GM06990 (cell line): Measurements from ENCODE around the gene ENOX1.

Source experiments
- DNase-seq: peaks from one replicate; pipeline ENCODE4 v3.0.0-alpha.2; 2011; ENCODE audit not compliant: insufficient read length; ENCODE audit errors: extremely low read depth
- H3K27me3 ChIP-seq: replicated peaks from 2 replicates; pipeline ENCODE4 v1.6.0; 2011; ENCODE audit warnings: low read length; ENCODE audit not compliant: control insufficient read depth, insufficient read depth
- H3K36me3 ChIP-seq: 2 replicates; pipeline ENCODE4 v1.5.1; 2011; ENCODE audit warnings: low read length; ENCODE audit not compliant: control insufficient read depth, insufficient read depth
- H3K4me3 ChIP-seq: replicated peaks from 2 replicates; pipeline ENCODE4 v1.5.1; 2011; ENCODE audit warnings: low read depth, mild to moderate bottlenecking, control low read depth, low read length
- TF ChIP-seq, protein P1 (sequence below): IDR thresholded peaks from 2 replicates; pipeline ENCODE4 v1.5.1; 2011; ENCODE audit warnings: low read length, control low read depth, mild to moderate bottlenecking, inconsistent platforms; ENCODE audit not compliant: insufficient read depth, poor library complexity, severe bottlenecking

Gene ENOX1

DNA sequence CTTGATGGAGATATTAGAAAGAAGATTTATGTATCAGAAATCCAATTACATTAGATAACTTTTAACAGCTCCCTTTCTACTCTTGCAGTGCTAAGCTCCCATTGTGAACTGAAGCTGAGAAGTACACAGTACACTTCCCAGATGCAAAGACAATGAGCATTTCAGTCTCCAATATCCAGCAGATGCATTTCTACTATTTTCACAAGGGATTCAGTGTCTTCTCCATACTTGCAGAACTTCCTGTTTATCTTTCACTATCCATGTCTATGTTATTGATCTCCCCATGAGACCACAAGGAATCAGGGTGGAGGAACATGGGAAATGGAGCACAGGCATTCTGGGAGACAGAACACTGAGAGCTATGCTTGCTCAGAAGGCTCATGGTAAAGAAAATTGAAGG lies 207.5 kb downstream of the ENOX1 start:
- no peak for DNase-seq
- Histone ChIP-seq H3K36me3 (no peaks in the 10 kb centered on the region), H3K27me3 (no peaks in the 10 kb centered on the region), H3K4me3 (no peak overlapping the region)
- TF ChIP-seq, protein P1, sequence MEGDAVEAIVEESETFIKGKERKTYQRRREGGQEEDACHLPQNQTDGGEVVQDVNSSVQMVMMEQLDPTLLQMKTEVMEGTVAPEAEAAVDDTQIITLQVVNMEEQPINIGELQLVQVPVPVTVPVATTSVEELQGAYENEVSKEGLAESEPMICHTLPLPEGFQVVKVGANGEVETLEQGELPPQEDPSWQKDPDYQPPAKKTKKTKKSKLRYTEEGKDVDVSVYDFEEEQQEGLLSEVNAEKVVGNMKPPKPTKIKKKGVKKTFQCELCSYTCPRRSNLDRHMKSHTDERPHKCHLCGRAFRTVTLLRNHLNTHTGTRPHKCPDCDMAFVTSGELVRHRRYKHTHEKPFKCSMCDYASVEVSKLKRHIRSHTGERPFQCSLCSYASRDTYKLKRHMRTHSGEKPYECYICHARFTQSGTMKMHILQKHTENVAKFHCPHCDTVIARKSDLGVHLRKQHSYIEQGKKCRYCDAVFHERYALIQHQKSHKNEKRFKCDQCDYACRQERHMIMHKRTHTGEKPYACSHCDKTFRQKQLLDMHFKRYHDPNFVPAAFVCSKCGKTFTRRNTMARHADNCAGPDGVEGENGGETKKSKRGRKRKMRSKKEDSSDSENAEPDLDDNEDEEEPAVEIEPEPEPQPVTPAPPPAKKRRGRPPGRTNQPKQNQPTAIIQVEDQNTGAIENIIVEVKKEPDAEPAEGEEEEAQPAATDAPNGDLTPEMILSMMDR: no peak

DNA sequence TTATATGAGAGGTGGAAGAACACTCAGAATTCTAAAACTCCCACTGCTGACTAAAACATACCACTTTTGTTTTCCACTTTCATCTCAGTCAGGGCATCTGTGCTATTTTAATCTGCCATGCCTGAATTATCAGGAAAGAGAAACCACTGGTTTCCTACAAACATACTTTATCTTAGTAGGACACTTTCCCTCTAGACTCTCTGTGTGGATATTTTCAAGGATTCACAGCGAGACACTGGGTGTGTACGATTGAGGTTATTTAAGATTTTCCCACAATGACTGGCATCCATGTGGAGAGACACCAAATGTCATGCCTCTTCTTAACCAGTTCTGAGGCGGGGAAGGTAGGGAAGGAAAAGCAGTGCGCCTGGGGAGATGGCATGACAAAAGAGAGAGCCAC lies 212.2 kb downstream of the ENOX1 start:
- Histone ChIP-seq H3K36me3 (no peaks in the 10 kb centered on the region), H3K4me3 (no peak overlapping the region), H3K27me3 (no peaks in the 10 kb centered on the region)
- TF ChIP-seq, protein P1: no peak
- no peak for DNase-seq

DNA sequence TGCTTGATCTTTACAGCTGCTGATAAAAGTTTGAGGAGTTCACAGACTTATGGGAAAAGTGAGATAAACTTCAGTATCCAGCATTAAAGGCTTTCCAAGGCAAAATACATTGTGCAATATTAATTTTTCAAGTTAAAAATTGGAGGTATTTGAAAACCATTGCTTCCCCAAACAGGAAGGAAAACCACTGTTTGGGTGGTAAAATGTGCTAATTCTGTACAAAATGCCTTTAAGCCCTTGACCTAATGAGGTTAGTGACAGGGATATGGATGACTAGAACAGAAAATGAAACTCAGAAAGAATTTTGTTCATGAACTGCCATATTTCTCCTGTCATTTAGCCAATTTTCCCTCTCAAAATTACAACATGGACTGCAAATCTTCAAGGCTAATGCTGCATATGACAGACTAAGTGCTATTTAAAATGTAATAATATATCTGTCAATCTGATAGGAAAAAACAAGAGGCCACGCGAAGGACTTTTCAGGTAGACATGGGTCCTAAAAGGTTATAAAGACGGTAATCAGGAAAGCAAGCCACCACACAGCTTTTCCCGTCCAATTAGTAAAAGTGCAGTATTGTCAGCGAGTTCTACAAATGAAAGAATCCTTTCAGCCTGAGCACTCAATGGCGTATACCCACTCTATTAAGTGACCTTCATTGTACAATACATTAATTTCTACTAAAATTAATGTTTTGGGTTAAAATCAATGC lies 212.8 kb downstream of the ENOX1 start:
- no peak for DNase-seq
- Histone ChIP-seq H3K36me3 (no peaks in the 10 kb centered on the region), H3K27me3 (no peaks in the 10 kb centered on the region), H3K4me3 (no peak overlapping the region)
- TF ChIP-seq, protein P1: no peak

DNA sequence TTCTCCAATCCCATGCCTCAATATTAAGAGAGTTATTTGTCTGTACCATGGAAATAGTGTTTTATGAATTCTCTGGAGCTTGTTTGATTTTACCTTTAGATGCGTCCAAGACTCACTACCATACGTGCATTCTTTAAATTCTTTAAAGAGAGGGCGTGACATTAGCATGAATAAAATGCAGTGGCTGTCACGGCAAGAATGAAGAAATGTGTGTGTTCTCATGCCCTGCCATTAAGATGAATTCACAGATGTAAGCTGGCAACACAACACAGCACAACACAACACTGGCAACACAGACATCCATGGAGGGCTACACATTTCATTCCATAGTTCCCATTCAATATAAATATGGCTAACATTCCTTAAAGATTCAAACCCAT lies 213.4 kb downstream of the ENOX1 start:
- no peak for DNase-seq
- Histone ChIP-seq H3K27me3 (no peaks in the 10 kb centered on the region), H3K4me3 (no peak overlapping the region), H3K36me3 (no peaks in the 10 kb centered on the region)
- TF ChIP-seq, protein P1: no peak

DNA sequence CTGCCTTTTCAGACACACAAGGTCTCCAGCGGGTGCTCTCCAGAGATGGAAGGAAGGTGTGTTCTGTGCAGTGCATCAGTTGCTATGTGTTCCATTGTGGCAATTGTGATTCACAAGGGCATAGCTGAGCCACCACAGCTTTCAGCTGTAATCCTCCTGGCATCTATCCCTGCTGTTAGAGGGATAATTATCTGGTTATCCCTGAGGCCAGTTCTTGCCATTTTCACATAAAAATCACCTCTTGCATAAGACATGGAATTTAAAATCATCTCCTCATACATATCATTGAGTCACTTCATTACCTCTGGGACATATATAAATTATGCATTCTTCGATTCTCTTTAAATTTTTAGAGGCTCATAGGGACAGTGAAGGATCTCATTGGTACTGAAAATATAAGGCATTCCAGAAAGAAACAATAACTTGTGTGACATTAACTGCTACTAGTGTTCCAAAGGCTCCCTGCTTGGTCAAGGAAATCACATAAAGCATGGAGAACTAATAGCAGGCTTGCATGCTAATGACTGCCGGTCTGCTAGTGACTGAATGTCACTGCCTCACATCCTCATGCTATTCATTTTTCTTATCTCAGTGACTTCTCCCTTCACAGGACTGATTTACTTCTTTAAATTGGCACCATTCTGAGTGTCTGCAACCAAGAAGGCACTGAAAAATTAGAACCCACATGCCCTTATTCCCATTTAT lies 214.0 kb downstream of the ENOX1 start:
- no peak for DNase-seq
- Histone ChIP-seq H3K27me3 (no peaks in the 10 kb centered on the region), H3K4me3 (no peak overlapping the region), H3K36me3 (no peaks in the 10 kb centered on the region)
- TF ChIP-seq, protein P1: no peak
